Neural cell (in vitro differentiated cells): Measurements from ENCODE around the gene C10orf88.

Experiments used
- CTCF ChIP-seq: fragments of 450-650 bp; IDR thresholded peaks from 2 replicates; pipeline ENCODE4 v1.5.1; 2014; ENCODE audit warnings: antibody characterized with exemption, mild to moderate bottlenecking, moderate library complexity; ENCODE audit not compliant: poor library complexity, severe bottlenecking
- EP300 ChIP-seq: fragments of 450-650 bp; conservative IDR thresholded peaks from 2 replicates; pipeline ENCODE4 v1.6.1; 2014; ENCODE audit warnings: antibody characterized with exemption, mild to moderate bottlenecking, moderate library complexity; ENCODE audit not compliant: poor library complexity, severe bottlenecking
- TAF1 ChIP-seq: IDR thresholded peaks from 2 replicates; pipeline ENCODE4 v1.6.1; 2012; ENCODE audit warnings: low read depth
- TF ChIP-seq, protein P1 (sequence below): IDR thresholded peaks from 2 replicates; pipeline ENCODE4 v1.6.1; 2012; ENCODE audit warnings: borderline replicate concordance

- TF ChIP-seq CTCF (peak; percentile 13), TAF1 (no peak), EP300 (no peak)
- TF ChIP-seq, protein P1, sequence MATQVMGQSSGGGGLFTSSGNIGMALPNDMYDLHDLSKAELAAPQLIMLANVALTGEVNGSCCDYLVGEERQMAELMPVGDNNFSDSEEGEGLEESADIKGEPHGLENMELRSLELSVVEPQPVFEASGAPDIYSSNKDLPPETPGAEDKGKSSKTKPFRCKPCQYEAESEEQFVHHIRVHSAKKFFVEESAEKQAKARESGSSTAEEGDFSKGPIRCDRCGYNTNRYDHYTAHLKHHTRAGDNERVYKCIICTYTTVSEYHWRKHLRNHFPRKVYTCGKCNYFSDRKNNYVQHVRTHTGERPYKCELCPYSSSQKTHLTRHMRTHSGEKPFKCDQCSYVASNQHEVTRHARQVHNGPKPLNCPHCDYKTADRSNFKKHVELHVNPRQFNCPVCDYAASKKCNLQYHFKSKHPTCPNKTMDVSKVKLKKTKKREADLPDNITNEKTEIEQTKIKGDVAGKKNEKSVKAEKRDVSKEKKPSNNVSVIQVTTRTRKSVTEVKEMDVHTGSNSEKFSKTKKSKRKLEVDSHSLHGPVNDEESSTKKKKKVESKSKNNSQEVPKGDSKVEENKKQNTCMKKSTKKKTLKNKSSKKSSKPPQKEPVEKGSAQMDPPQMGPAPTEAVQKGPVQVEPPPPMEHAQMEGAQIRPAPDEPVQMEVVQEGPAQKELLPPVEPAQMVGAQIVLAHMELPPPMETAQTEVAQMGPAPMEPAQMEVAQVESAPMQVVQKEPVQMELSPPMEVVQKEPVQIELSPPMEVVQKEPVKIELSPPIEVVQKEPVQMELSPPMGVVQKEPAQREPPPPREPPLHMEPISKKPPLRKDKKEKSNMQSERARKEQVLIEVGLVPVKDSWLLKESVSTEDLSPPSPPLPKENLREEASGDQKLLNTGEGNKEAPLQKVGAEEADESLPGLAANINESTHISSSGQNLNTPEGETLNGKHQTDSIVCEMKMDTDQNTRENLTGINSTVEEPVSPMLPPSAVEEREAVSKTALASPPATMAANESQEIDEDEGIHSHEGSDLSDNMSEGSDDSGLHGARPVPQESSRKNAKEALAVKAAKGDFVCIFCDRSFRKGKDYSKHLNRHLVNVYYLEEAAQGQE = no peak
Measured at GRCh38 chr10:122981066-122981464, 27.0 kb upstream of the C10orf88 start.
